ENCODE data around the gene LRIG3. TPM values are rescaled to one million over a fixed set of nuclear protein-coding genes. Genes with fewer than 3 reads are reported as not detected.

LRIG3 gene
- total and polyA plus RNA-seq, 2 donors from 2014 or later, result 4.4 to 40.5 TPM

DNA sequence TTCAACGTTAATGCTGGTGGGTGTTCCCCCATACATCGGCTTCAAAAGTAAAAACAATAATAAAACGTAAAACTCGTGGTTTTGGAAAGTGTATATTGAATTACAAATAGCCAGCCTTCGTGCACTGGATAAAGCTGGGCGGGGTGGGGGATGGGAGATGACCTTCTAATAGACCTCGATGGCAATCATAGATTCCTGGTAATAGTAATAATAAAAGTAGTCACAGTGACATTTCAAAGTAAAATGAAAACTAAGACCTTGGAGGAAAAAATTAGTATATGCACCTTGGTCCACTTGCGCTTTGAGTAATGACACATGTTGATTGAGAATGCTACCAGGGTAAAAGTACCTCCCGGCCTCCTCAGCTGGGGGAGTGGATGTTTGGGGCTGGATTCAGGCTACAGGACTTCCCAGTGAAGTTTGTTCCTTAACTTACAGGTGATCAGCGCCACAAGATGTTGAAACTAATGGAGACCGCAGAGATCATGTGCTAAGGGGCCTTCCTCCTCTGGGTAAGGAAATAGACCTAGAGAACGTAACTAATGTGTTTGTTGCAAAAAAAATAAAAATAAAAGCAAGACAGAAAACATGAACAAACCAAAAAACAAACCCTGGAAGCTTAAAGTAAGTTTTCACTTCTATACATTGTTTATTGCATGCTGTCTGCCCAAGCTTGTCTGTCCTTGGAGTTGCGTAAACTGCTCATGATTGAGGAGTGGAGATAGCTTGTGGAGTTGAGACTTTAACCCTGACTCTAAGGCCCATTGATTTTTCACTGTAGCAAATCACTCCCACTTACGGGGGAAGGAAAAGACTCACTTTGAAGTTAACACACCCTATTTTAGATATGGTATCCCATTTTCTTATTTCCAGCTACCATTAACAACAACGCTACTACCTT is 907 bp upstream of the LRIG3 start:
- H3K4me1 ChIP-seq (ENCODE audit: control insufficient read depth in 2 of 3, insufficient read depth in 2 of 3, low read depth in 1 of 3, low read length in 3 of 3), result peaks cover 0 to 5% (median 0%) of the 10 kb centered on the region in 3 donors
- intact Hi-C loops (cut with DNase I), result no loop called here
- H3K36me3 ChIP-seq (ENCODE audit: control insufficient read depth in 2 of 3, insufficient read depth in 3 of 3, low read length in 3 of 3), result no peaks in the 10 kb centered on the region
- H3K9ac ChIP-seq (ENCODE audit: low read length in 3 of 3), result peak overlapping the region; percentile 41 to 84 (median 44)
- DNase-seq (peak in 3 of 5 donors; percentile 52 to 66 (median 61)), FAIRE-seq (no peak)
- no peaks in the 10 kb centered on the region for H3K27me3 ChIP-seq (ENCODE audit: control insufficient read depth, insufficient read depth, low read length)
- H3K27ac ChIP-seq (ENCODE audit: low read depth in 2 of 2, low read length in 2 of 2), result peak overlapping the region; percentile 60 to 96
- TF ChIP-seq, protein P1, sequence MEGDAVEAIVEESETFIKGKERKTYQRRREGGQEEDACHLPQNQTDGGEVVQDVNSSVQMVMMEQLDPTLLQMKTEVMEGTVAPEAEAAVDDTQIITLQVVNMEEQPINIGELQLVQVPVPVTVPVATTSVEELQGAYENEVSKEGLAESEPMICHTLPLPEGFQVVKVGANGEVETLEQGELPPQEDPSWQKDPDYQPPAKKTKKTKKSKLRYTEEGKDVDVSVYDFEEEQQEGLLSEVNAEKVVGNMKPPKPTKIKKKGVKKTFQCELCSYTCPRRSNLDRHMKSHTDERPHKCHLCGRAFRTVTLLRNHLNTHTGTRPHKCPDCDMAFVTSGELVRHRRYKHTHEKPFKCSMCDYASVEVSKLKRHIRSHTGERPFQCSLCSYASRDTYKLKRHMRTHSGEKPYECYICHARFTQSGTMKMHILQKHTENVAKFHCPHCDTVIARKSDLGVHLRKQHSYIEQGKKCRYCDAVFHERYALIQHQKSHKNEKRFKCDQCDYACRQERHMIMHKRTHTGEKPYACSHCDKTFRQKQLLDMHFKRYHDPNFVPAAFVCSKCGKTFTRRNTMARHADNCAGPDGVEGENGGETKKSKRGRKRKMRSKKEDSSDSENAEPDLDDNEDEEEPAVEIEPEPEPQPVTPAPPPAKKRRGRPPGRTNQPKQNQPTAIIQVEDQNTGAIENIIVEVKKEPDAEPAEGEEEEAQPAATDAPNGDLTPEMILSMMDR (IDR thresholded peaks at IDR 0.05; ENCODE audit: borderline replicate concordance, extremely low read depth, insufficient read depth), result no peak
- no peaks in the 10 kb centered on the region for H3K9me3 ChIP-seq (ENCODE audit: control insufficient read depth in 2 of 3, insufficient read depth in 1 of 3, low read length in 3 of 3)
- peak overlapping the region; percentile 60 to 89 (median 82) for H3K4me3 ChIP-seq (ENCODE audit: low read length in 3 of 3)

DNA sequence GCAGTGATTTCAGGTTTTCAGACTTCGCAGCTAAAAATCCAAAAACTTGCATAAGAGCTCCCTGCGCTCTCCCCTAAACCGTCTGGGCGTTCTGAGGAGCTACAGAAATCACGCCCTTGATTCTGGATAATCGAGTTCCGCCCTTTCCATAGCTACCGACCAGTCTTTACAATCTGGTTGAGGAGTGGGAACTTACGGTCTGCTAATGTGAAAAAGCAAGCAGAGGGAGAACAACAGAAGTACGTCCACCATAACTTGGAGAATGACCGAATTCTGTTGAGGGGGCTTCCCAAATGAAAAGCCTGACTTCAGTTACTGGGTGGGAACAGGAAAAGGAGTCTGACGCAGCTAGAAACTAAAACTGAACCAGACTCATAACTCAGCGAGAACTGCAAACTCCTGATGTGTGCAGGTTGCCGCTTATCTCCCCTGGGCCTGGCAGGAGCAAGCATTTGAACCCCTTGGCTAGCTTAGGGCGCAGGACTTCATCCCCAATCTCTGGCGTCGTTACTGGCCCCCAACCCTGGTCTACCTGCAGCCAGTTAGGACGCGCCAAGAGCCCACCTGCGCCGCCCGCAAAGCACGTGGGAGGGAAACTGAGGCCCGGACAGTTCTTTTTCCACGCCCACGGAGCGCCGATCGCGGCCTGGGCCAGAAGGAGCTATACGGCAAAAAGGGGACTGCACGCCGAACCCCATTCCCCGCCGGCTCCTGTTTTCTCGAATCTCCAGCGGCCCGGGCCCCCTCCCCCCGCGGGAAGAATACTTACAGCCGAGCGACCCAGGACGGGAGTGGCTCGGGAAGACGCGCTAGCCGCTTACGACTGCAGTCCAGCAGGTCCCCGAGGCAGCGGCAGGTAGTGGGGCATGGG is 838 bp downstream of the LRIG3 start:
- Histone ChIP-seq H3K9ac (ENCODE audit: low read length in 3 of 3) (peak overlapping the region; percentile 80 to 88 (median 84)), H3K27ac (ENCODE audit: low read depth in 2 of 2, low read length in 2 of 2) (peak overlapping the region; percentile 83 to 96), H3K27me3 (ENCODE audit: control insufficient read depth, insufficient read depth, low read length) (no peaks in the 10 kb centered on the region), H3K4me3 (ENCODE audit: low read length in 3 of 3) (peak overlapping the region; percentile 82 to 89 (median 87)), H3K9me3 (ENCODE audit: control insufficient read depth in 2 of 3, insufficient read depth in 1 of 3, low read length in 3 of 3) (no peaks in the 10 kb centered on the region), H3K4me1 (ENCODE audit: control insufficient read depth in 2 of 3, insufficient read depth in 2 of 3, low read depth in 1 of 3, low read length in 3 of 3) (peaks cover 0 to 6% (median 5%) of the 10 kb centered on the region in 3 donors), H3K36me3 (ENCODE audit: control insufficient read depth in 2 of 3, insufficient read depth in 3 of 3, low read length in 3 of 3) (no peaks in the 10 kb centered on the region)
- TF ChIP-seq, protein P1 (IDR thresholded peaks at IDR 0.05; ENCODE audit: borderline replicate concordance, extremely low read depth, insufficient read depth), result no peak
- peak in 4 of 5 donors; percentile 52 to 83 (median 78) for DNase-seq
- no peak for FAIRE-seq
- intact Hi-C loops (cut with DNase I), result no loop called here

DNA sequence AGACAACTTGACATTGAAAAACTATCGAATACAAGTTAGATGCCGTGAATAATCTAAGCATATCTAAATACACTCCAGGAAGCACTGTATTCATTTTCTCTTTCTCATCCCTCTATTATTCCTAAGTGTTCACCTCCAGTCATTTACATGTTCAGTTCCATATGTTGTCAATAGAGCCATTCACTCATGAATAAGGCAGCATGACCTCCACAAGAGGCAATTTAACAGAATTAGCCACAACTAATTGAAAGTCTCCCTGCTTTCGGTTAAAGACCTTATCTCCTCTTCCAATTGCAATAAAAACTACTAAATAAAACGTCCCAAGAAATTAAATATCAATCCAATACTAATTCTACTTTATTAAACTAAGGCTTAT is 1.8 kb downstream of the LRIG3 start:
- intact Hi-C loops (cut with DNase I), result no loop called here
- peak overlapping the region in 2 of 3 donors; percentile 80 to 84 for H3K9ac ChIP-seq (ENCODE audit: low read length in 3 of 3)

More for the DNA sequence above, 1.8 kb downstream of the LRIG3 start:
- H3K36me3 ChIP-seq (ENCODE audit: control insufficient read depth in 2 of 3, insufficient read depth in 3 of 3, low read length in 3 of 3), result peaks cover 0 to 2% (median 1%) of the 10 kb centered on the region in 3 donors
- peaks cover 0 to 9% (median 8%) of the 10 kb centered on the region in 3 donors for H3K4me1 ChIP-seq (ENCODE audit: control insufficient read depth in 2 of 3, insufficient read depth in 2 of 3, low read depth in 1 of 3, low read length in 3 of 3)
- peak overlapping the region; percentile 82 to 89 (median 87) for H3K4me3 ChIP-seq (ENCODE audit: low read length in 3 of 3)
- TF ChIP-seq, protein P1 (IDR thresholded peaks at IDR 0.05; ENCODE audit: borderline replicate concordance, extremely low read depth, insufficient read depth), result no peak
- DNase-seq (peak in 1 of 5 donors; percentile 42), FAIRE-seq (no peak)
- H3K9me3 ChIP-seq (ENCODE audit: control insufficient read depth in 2 of 3, insufficient read depth in 1 of 3, low read length in 3 of 3), result no peaks in the 10 kb centered on the region
- H3K27me3 ChIP-seq (ENCODE audit: control insufficient read depth, insufficient read depth, low read length), result no peaks in the 10 kb centered on the region
- peak overlapping the region in 1 of 2 donors; percentile 8 for H3K27ac ChIP-seq (ENCODE audit: low read depth in 2 of 2, low read length in 2 of 2)
